ENCODE measurements around the gene POLG. TPM values are rescaled to one million over a fixed set of nuclear protein-coding genes. Genes with fewer than 3 reads are reported as not detected.

POLG gene
- total and polyA plus RNA-seq, 2 of the 13 experiments (the other 11 are each of a cell fraction or from before 2014, with no cell fraction given): 26.6 to 35.5 TPM

- intact Hi-C loops (cut with micrococcal nuclease; ENCODE audit: unreplicated experiment) (no loop called here), in situ Hi-C loops (cut with HindIII; ENCODE audit: extremely low pct_ligation_motif_present, low pct_unique_long_range_greater_than_20kb) (no loop called here)
- Histone ChIP-seq H3K9me3 (ENCODE audit: low read length) (no peaks in the 10 kb centered on the region), H3K36me3 (replicated peaks in 1 of 2; ENCODE audit: control insufficient read depth in 1 of 2, insufficient read depth in 2 of 2, low read length in 2 of 2) (no peaks in the 10 kb centered on the region), H4K20me1 (ENCODE audit: insufficient read depth, low read length) (no peaks in the 10 kb centered on the region), H3K79me2 (ENCODE audit: insufficient read depth, low read length) (no peaks in the 10 kb centered on the region), H3K4me1 (ENCODE audit: insufficient read depth, low read length) (no peaks in the 10 kb centered on the region), H2AFZ (ENCODE audit: low read length) (no peak overlapping the region), H3K9ac (ENCODE audit: insufficient read depth, low read depth, low read length) (no peak overlapping the region), H3K4me3 (replicated peaks in 1 of 3; ENCODE audit: insufficient read depth in 1 of 3, low read depth in 2 of 3, low read length in 3 of 3) (no peak overlapping the region), H3K4me2 (ENCODE audit: low read depth, low read length) (no peak overlapping the region), H3K27ac (ENCODE audit: extremely low read length, insufficient read depth, low read length) (no peak overlapping the region), H3K27me3 (ENCODE audit: control insufficient read depth in 1 of 2, insufficient read depth in 2 of 2, low read length in 2 of 2) (peaks cover 17 to 94% of the 10 kb centered on the region in 2 experiments)
- TF ChIP-seq ZNF839 (CRISPR knock-in tag; IDR thresholded peaks at IDR 0.05; ENCODE audit: borderline replicate concordance): no peak
- no peak for TF ChIP-seq TFE3 (CRISPR knock-in tag; IDR thresholded peaks at IDR 0.05)
- TF ChIP-seq MEIS2 (CRISPR knock-in tag; IDR thresholded peaks at IDR 0.05): no peak
- TF ChIP-seq MED13 (CRISPR knock-in tag; IDR thresholded peaks at IDR 0.05): no peak
- TF ChIP-seq ZBTB7A (CRISPR knock-in tag; IDR thresholded peaks at IDR 0.05): no peak
- TF ChIP-seq SP2 (CRISPR knock-in tag; IDR thresholded peaks at IDR 0.05): no peak
- no peak for TF ChIP-seq PRDM10 (CRISPR knock-in tag; IDR thresholded peaks at IDR 0.05; ENCODE audit: low read depth)
- no peak for TF ChIP-seq ZFP36L1 (CRISPR knock-in tag; IDR thresholded peaks at IDR 0.05)
- TF ChIP-seq MLXIP (CRISPR knock-in tag; IDR thresholded peaks at IDR 0.05; ENCODE audit: borderline replicate concordance): no peak
- no peak for TF ChIP-seq PHF21A (CRISPR knock-in tag; IDR thresholded peaks at IDR 0.05)
- TF ChIP-seq PRDM4 (CRISPR knock-in tag; IDR thresholded peaks at IDR 0.05; ENCODE audit: borderline replicate concordance): no peak
- no peak for TF ChIP-seq ZNF350 (CRISPR knock-in tag; IDR thresholded peaks at IDR 0.05; ENCODE audit: borderline replicate concordance, low read depth)
- ChIA-PET CTCF (ENCODE audit: low intra/inter-chr PET ratio, low total read pairs) (no interaction called here), POLR2A (no interaction called here)
- DNase-seq (ENCODE audit: low spot score): no peak
- ATAC-seq: no peak
- 36% methylated on average over 6 of the region's 11 CpGs for WGBS (ENCODE audit: low lambda C conversion rate)
- no TSS peak for BruUV-seq (replicated peaks)
- no peak for FAIRE-seq
Observed at GRCh38 chr15:89370978-89371227, 36.3 kb upstream of the POLG start.

Measured in HepG2 (cell line).